ENCODE data around the gene SLC2A8.

SLC2A8 gene

GRCh38 chr9:127403507-127404192, 6.7 kb downstream of the SLC2A8 start:
- DNase-seq (ENCODE audit: low read depth) = no peak

- no peak for DNase-seq (ENCODE audit: low read depth)
Observed at GRCh38 chr9:127404631-127405030, 7.7 kb downstream of the SLC2A8 start.

GRCh38 chr9:127405344-127406125, 8.6 kb downstream of the SLC2A8 start:
- no peak for DNase-seq (ENCODE audit: low read depth)

GRCh38 chr9:127406799-127407491, 10.0 kb downstream of the SLC2A8 start:
- no peak for DNase-seq (ENCODE audit: low read depth)

GRCh38 chr9:127407492-127407843, 10.5 kb downstream of the SLC2A8 start:
- DNase-seq (ENCODE audit: low read depth) = no peak

GRCh38 chr9:127411122-127411521, 14.2 kb downstream of the SLC2A8 start:
- no peak for DNase-seq (ENCODE audit: low read depth)

GRCh38 chr9:127415141-127415540, 18.2 kb downstream of the SLC2A8 start:
- no peak for DNase-seq (ENCODE audit: low read depth)

- no peak for DNase-seq (ENCODE audit: low read depth)
Observed at GRCh38 chr9:127415657-127416056, 18.7 kb downstream of the SLC2A8 start.

GRCh38 chr9:127417131-127418036, 20.4 kb downstream of the SLC2A8 start:
- DNase-seq (ENCODE audit: low read depth) = peak; percentile 41

GRCh38 chr9:127418037-127418471, 21.1 kb downstream of the SLC2A8 start:
- no peak for DNase-seq (ENCODE audit: low read depth)

GRCh38 chr9:127419348-127419747, 22.4 kb downstream of the SLC2A8 start:
- DNase-seq (ENCODE audit: low read depth) = no peak

GRCh38 chr9:127421057-127421456, 24.1 kb downstream of the SLC2A8 start:
- no peak for DNase-seq (ENCODE audit: low read depth)

- no peak for DNase-seq (ENCODE audit: low read depth)
Observed at GRCh38 chr9:127422133-127422782, 25.3 kb downstream of the SLC2A8 start.

- no peak for DNase-seq (ENCODE audit: low read depth)
Observed at GRCh38 chr9:127422787-127423186, 25.8 kb downstream of the SLC2A8 start.

- DNase-seq (ENCODE audit: low read depth) = no peak
Observed at GRCh38 chr9:127423476-127423933, 26.5 kb downstream of the SLC2A8 start.

- DNase-seq (ENCODE audit: low read depth) = peak; percentile 91
Observed at GRCh38 chr9:127423934-127424675, 27.1 kb downstream of the SLC2A8 start, which contains the start of gene ZNF79. TSS of gene ZNF79 (plus strand) at chr9:127424382. CDS start at chr9:127424788, 406 bp downstream.

GRCh38 chr9:127424676-127424999, 27.7 kb downstream of the SLC2A8 start:
- DNase-seq (ENCODE audit: low read depth) = no peak

- DNase-seq (ENCODE audit: low read depth) = no peak
Observed at GRCh38 chr9:127426756-127427155, 29.8 kb downstream of the SLC2A8 start.

GRCh38 chr9:127428348-127428747, 31.4 kb downstream of the SLC2A8 start:
- no peak for DNase-seq (ENCODE audit: low read depth)

GRCh38 chr9:127430415-127430814, 33.4 kb downstream of the SLC2A8 start:
- no peak for DNase-seq (ENCODE audit: low read depth)
